H9 (cell line): ENCODE data around the gene EPS15. TPM values are rescaled to one million over a fixed set of nuclear protein-coding genes. Genes with fewer than 3 reads are reported as not detected.

Experiments
- DNase-seq: peaks from one replicate; pipeline ENCODE4 v3.0.0-alpha.2; 2017
- H2AFZ ChIP-seq: one replicate; pipeline ENCODE4 v1.6.1; 2013; ENCODE audit warnings: mild to moderate bottlenecking, low read length, control low read depth, moderate library complexity
- H2AK5ac ChIP-seq: 2 replicates; pipeline ENCODE4 v1.6.1; 2013; ENCODE audit warnings: low read length, control low read depth, mixed read lengths; ENCODE audit not compliant: insufficient read length
- H2BK120ac ChIP-seq: one replicate; pipeline ENCODE4 v1.6.1; 2013; ENCODE audit warnings: low read depth, mild to moderate bottlenecking, low read length, control low read depth, inconsistent platforms; ENCODE audit not compliant: poor library complexity, severe bottlenecking
- H2BK12ac ChIP-seq: 2 replicates; pipeline ENCODE4 v1.6.1; 2013; ENCODE audit warnings: low read length, control low read depth, mixed read lengths, low read depth; ENCODE audit not compliant: insufficient read length
- H2BK15ac ChIP-seq: 2 replicates; pipeline ENCODE4 v1.6.1; 2013; ENCODE audit warnings: low read depth, low read length, control low read depth
- H2BK20ac ChIP-seq: one replicate; pipeline ENCODE4 v1.6.1; 2013; ENCODE audit warnings: low read depth, mild to moderate bottlenecking, low read length, control low read depth, inconsistent platforms; ENCODE audit not compliant: poor library complexity, severe bottlenecking
- H2BK5ac ChIP-seq: 2 replicates; pipeline ENCODE4 v1.6.1; 2013; ENCODE audit warnings: low read length, control low read depth, mixed read lengths; ENCODE audit not compliant: insufficient read length
- H3K14ac ChIP-seq: 2 replicates; pipeline ENCODE4 v1.6.1; 2013; ENCODE audit warnings: low read length, control low read depth; ENCODE audit not compliant: insufficient read depth
- H3K18ac ChIP-seq: 2 replicates; pipeline ENCODE4 v1.6.1; 2013; ENCODE audit warnings: low read depth, mild to moderate bottlenecking, mixed read lengths, low read length, control low read depth; ENCODE audit not compliant: insufficient read length
- H3K23ac ChIP-seq: 2 replicates; pipeline ENCODE4 v1.6.1; 2013; ENCODE audit warnings: low read length, control low read depth, mixed read lengths, low read depth; ENCODE audit not compliant: insufficient read length
- H3K23me2 ChIP-seq: 2 replicates; pipeline ENCODE4 v1.6.1; 2013; ENCODE audit warnings: low read depth, mild to moderate bottlenecking, mixed read lengths, low read length, control low read depth; ENCODE audit not compliant: insufficient read length, poor library complexity, severe bottlenecking
- H3K27ac ChIP-seq: 2 replicates; pipeline ENCODE4 v1.5.1; 2013; ENCODE audit warnings: low read length, control low read depth, mixed read lengths, low read depth; ENCODE audit not compliant: insufficient read length
- H3K27me3 ChIP-seq: 2 replicates; pipeline ENCODE4 v1.6.1; 2013; ENCODE audit warnings: low read length, control low read depth, inconsistent platforms; ENCODE audit not compliant: insufficient read depth
- H3K4ac ChIP-seq: 2 replicates; pipeline ENCODE4 v1.6.1; 2013; ENCODE audit warnings: low read depth, mild to moderate bottlenecking, control low read depth, inconsistent platforms, low read length, moderate library complexity
- H3K4me1 ChIP-seq: 2 replicates; pipeline ENCODE4 v1.6.1; 2013; ENCODE audit warnings: low read length, control low read depth, inconsistent platforms; ENCODE audit not compliant: insufficient read depth
- H3K4me2 ChIP-seq: 2 replicates; pipeline ENCODE4 v1.6.1; 2013; ENCODE audit warnings: low read length, control low read depth, mixed read lengths; ENCODE audit not compliant: insufficient read length, insufficient read depth
- H3K56ac ChIP-seq: 2 replicates; pipeline ENCODE4 v1.6.1; 2013; ENCODE audit warnings: low read depth, mild to moderate bottlenecking, mixed read lengths, low read length, control low read depth; ENCODE audit not compliant: insufficient read length
- H3K79me1 ChIP-seq: 2 replicates; pipeline ENCODE4 v1.6.1; 2013; ENCODE audit warnings: low read depth, mild to moderate bottlenecking, moderate library complexity, low read length, control low read depth, inconsistent platforms; ENCODE audit not compliant: insufficient read depth, poor library complexity, severe bottlenecking
- H3K79me2 ChIP-seq: 2 replicates; pipeline ENCODE4 v1.6.1; 2013; ENCODE audit warnings: low read length, control low read depth, inconsistent platforms; ENCODE audit not compliant: insufficient read depth
- H3K9ac ChIP-seq: 2 replicates; pipeline ENCODE4 v1.6.1; 2013; ENCODE audit warnings: low read length, control low read depth, mixed read lengths; ENCODE audit not compliant: insufficient read length; ENCODE audit errors: extremely low read depth
- H3K9me3 ChIP-seq: one replicate; pipeline ENCODE4 v1.6.1; 2013; ENCODE audit warnings: low read depth, low read length, inconsistent platforms; ENCODE audit not compliant: control insufficient read depth
- H3T11ph ChIP-seq: one replicate; pipeline ENCODE4 v1.6.1; 2013; ENCODE audit warnings: mild to moderate bottlenecking, low read length, control low read depth, inconsistent platforms
- H4K20me1 ChIP-seq: one replicate; pipeline ENCODE4 v1.6.1; 2013; ENCODE audit not compliant: control insufficient read depth, insufficient read length, insufficient read depth
- H4K5ac ChIP-seq: 2 replicates; pipeline ENCODE4 v1.6.1; 2013; ENCODE audit warnings: low read depth, mild to moderate bottlenecking, mixed read lengths, low read length, control low read depth; ENCODE audit not compliant: insufficient read length
- H4K8ac ChIP-seq: replicated peaks from 2 replicates; pipeline ENCODE4 v1.6.1; 2013; ENCODE audit warnings: low read length, control low read depth, mixed read lengths, low read depth; ENCODE audit not compliant: insufficient read length
- H4K91ac ChIP-seq: 2 replicates; pipeline ENCODE4 v1.6.1; 2013; ENCODE audit warnings: low read depth, mild to moderate bottlenecking, moderate library complexity, mixed read lengths, low read length, control low read depth; ENCODE audit not compliant: insufficient read length
- H3K27ac Mint-ChIP-seq, 3 experiments: 2 replicates in 2 of 3; 3 replicates in 1 of 3; pipeline ENCODE4 v1.8.0; 2020 to 2021; ENCODE audit warnings: mixed read lengths in 3 of 3, mild to moderate bottlenecking in 1 of 3, moderate library complexity in 1 of 3
- H3K27me3 Mint-ChIP-seq: 2 replicates; pipeline ENCODE4 v1.8.0; 2021; ENCODE audit warnings: low read depth, mild to moderate bottlenecking, moderate library complexity, mixed read lengths
- H3K36me3 Mint-ChIP-seq, 3 experiments: 2 replicates in 2 of 3; 3 replicates in 1 of 3; pipeline ENCODE4 v1.8.0; 2020 to 2021; ENCODE audit warnings: low read depth in 3 of 3, mixed read lengths in 3 of 3; ENCODE audit not compliant: insufficient read depth in 1 of 3
- H3K4me1 Mint-ChIP-seq, 2 experiments: 2 replicates each; pipeline ENCODE4 v1.8.0; 2020; ENCODE audit warnings: mixed read lengths in 2 of 2
- H3K4me3 Mint-ChIP-seq, 2 experiments: 2 replicates in 1 of 2; 3 replicates in 1 of 2; pipeline ENCODE4 v1.8.0; 2020 to 2021; ENCODE audit warnings: mild to moderate bottlenecking in 2 of 2, mixed read lengths in 2 of 2, moderate library complexity in 1 of 2
- H3K9me3 Mint-ChIP-seq, 2 experiments: 2 replicates in 1 of 2; 3 replicates in 1 of 2; pipeline ENCODE4 v1.8.0; 2020; ENCODE audit warnings: mild to moderate bottlenecking in 2 of 2, mixed read lengths in 2 of 2, moderate library complexity in 1 of 2
- CTCF ChIP-seq: fragments of 200-600 bp; sonication (generic); conservative IDR thresholded peaks from 3 replicates; pipeline ENCODE4 v1.8.0; 2021; ENCODE audit warnings: antibody characterized with exemption, mild to moderate bottlenecking
- WGBS: extraction: QIAGEN DNeasy Blood & Tissue Kit; methylation state at CpG from one replicate; pipeline ENCODE4 v1.1.7; 2013; ENCODE audit warnings: missing lambda C conversion rate, low lambda C conversion rate, mixed read lengths; ENCODE audit not compliant: insufficient read length; ENCODE audit errors: extremely low coverage; 5-methylcytosine and 5-hydroxymethylcytosine counted together
- total RNA-seq: library from RNA; stranded (reverse); gene quantifications from 2 replicates; pipeline ENCODE4 v1.2.1, GENCODE V29; 2021

The EPS15 gene
- total RNA-seq, 1 experiment from 2014 or later = 44.1 TPM

DNA sequence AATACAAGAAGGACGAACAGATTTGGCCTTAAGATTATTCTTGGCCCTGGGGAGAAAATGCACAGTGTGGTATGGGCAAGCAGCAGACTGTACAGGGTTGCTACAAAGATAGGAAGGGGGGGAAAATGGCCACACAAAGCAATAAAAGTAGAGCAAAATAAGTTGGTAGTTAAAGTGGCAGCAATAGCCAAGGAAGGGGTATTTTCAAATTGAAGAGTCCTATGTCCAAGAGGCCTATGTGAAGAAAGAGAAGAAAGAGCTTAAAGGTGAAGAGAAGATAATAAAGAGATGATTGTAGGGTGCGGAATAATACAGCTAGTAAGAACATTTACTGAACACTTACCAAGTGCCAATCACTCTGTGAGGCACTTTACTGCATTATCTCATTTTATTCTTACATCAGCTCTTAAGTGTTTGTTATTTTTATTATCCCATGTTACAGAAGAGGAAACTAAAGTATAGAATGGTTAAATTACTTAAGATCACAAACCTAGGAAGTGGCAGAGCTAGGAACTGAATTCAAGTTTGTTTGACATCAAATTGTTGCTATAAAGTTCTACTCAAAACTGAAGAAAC, 100.6 kb downstream of the EPS15 start:
- Histone ChIP-seq H3K14ac (no peak overlapping the region), H3K56ac (no peak overlapping the region), H3K9me3 (no peaks in the 10 kb centered on the region), H3K9ac (no peak overlapping the region), H2AK5ac (no peak overlapping the region), H2BK5ac (no peak overlapping the region), H4K8ac (no peak overlapping the region), H4K20me1 (no peaks in the 10 kb centered on the region), H3K4me1 (peaks cover 2% of the 10 kb centered on the region; the same call in 1 of the 2 replicates), H4K5ac (no peak overlapping the region), H3K23ac (no peak overlapping the region), H3K18ac (no peak overlapping the region), H2BK12ac (no peak overlapping the region), H3K27me3 (no peaks in the 10 kb centered on the region), H2AFZ (no peak overlapping the region), H3K79me2 (no peaks in the 10 kb centered on the region), H3K4ac (no peak overlapping the region), H2BK15ac (no peak overlapping the region), H3K23me2 (no peaks in the 10 kb centered on the region), H4K91ac (no peak overlapping the region), H2BK120ac (no peak overlapping the region), H3K27ac (no peak overlapping the region), H3K79me1 (no peaks in the 10 kb centered on the region), H3T11ph (no peak overlapping the region), H3K4me2 (no peak overlapping the region), H2BK20ac (no peak overlapping the region)
- no peak overlapping the region for H3K27ac Mint-ChIP-seq
- H3K36me3 Mint-ChIP-seq = peaks cover 0 to 4% (median 2%) of the 10 kb centered on the region in 3 experiments; a peak in 1 of 7 replicates
- H3K9me3 Mint-ChIP-seq = no peaks in the 10 kb centered on the region
- no CpG with 5 or more reads among the region's 2 CpGs for WGBS
- H3K4me3 Mint-ChIP-seq = no peak overlapping the region
- peaks cover 23 to 28% of the 10 kb centered on the region in 2 experiments for H3K4me1 Mint-ChIP-seq
- no peak for DNase-seq
- no peaks in the 10 kb centered on the region for H3K27me3 Mint-ChIP-seq
- TF ChIP-seq CTCF = no peak
